ENCODE results near the gene RIN3. TPM values are rescaled to one million over a fixed set of nuclear protein-coding genes. Genes with fewer than 3 reads are reported as not detected.
"Not testable (repeated sequence)": the region's sequence is repeated elsewhere in the genome, so short reads cannot be mapped to it uniquely, and the experiment has no call there.

The RIN3 gene
- total RNA-seq, 1 donor from 2014 or later, result 33.0 TPM

GRCh38 chr14:92616178-92616577, 102.6 kb downstream of the RIN3 start:
- intact Hi-C loops (cut with micrococcal nuclease), result no loop called here

- intact Hi-C loops (cut with micrococcal nuclease), result no loop called here
Measured at GRCh38 chr14:92617581-92617980, 104.0 kb downstream of the RIN3 start.

GRCh38 chr14:92619671-92620456, 106.3 kb downstream of the RIN3 start:
- intact Hi-C loops (cut with micrococcal nuclease), result no loop called here

GRCh38 chr14:92622311-92622710, 108.7 kb downstream of the RIN3 start:
- intact Hi-C loops (cut with micrococcal nuclease), result no loop called here

GRCh38 chr14:92624764-92625163, 111.2 kb downstream of the RIN3 start:
- intact Hi-C loops (cut with micrococcal nuclease), result no loop called here

GRCh38 chr14:92625213-92625612, 111.6 kb downstream of the RIN3 start:
- intact Hi-C loops (cut with micrococcal nuclease), result no loop called here

GRCh38 chr14:92626041-92626440, 112.5 kb downstream of the RIN3 start:
- intact Hi-C loops (cut with micrococcal nuclease), result no loop called here

GRCh38 chr14:92627707-92628215, 114.2 kb downstream of the RIN3 start:
- intact Hi-C loops (cut with micrococcal nuclease), result no loop called here

- intact Hi-C loops (cut with micrococcal nuclease), result no loop called here
Measured at GRCh38 chr14:92628636-92629035, 115.1 kb downstream of the RIN3 start.

- intact Hi-C loops (cut with micrococcal nuclease), result no loop called here
Measured at GRCh38 chr14:92630367-92630766, 116.8 kb downstream of the RIN3 start.

GRCh38 chr14:92631098-92631497, 117.5 kb downstream of the RIN3 start:
- intact Hi-C loops (cut with micrococcal nuclease), result no loop called here

GRCh38 chr14:92632546-92633273, 119.1 kb downstream of the RIN3 start:
- intact Hi-C loops (cut with micrococcal nuclease), result no loop called here

- intact Hi-C loops (cut with micrococcal nuclease), result no loop called here
Measured at GRCh38 chr14:92633274-92633616, 119.7 kb downstream of the RIN3 start.

- intact Hi-C loops (cut with micrococcal nuclease), result no loop called here
Measured at GRCh38 chr14:92633724-92634123, 120.1 kb downstream of the RIN3 start.

GRCh38 chr14:92635031-92635430, 121.5 kb downstream of the RIN3 start:
- intact Hi-C loops (cut with micrococcal nuclease), result no loop called here

GRCh38 chr14:92635896-92636295, 122.3 kb downstream of the RIN3 start:
- intact Hi-C loops (cut with micrococcal nuclease), result no loop called here

- intact Hi-C loops (cut with micrococcal nuclease), result no loop called here
Measured at GRCh38 chr14:92637228-92637627, 123.6 kb downstream of the RIN3 start.

GRCh38 chr14:92637864-92638263, 124.3 kb downstream of the RIN3 start:
- intact Hi-C loops (cut with micrococcal nuclease), result no loop called here

- intact Hi-C loops (cut with micrococcal nuclease), result no loop called here
Measured at GRCh38 chr14:92638266-92638665, 124.7 kb downstream of the RIN3 start.

- intact Hi-C loops (cut with micrococcal nuclease), result no loop called here
Measured at GRCh38 chr14:92638904-92639303, 125.3 kb downstream of the RIN3 start.

GRCh38 chr14:92639472-92640117, 126.0 kb downstream of the RIN3 start:
- intact Hi-C loops (cut with micrococcal nuclease), result not testable (repeated sequence)

- intact Hi-C loops (cut with micrococcal nuclease), result no loop called here
Measured at GRCh38 chr14:92641306-92641705, 127.7 kb downstream of the RIN3 start.
